ENCODE data around the gene DCAF5. TPM values are rescaled to one million over a fixed set of nuclear protein-coding genes. Genes with fewer than 3 reads are reported as not detected.

DCAF5 gene
- total RNA-seq, 2 donors from 2014 or later, result 25.3 to 67.4 TPM

GRCh38 chr14:69106451-69106850, 46.5 kb downstream of the DCAF5 start:
- H3K36me3 ChIP-seq, result no peaks in the 10 kb centered on the region
- H3K9me3 ChIP-seq, result no peaks in the 10 kb centered on the region
- WGBS, result 82% methylated on average over 5 of the region's 5 CpGs
- H3K4me1 ChIP-seq (replicated peaks), result no peaks in the 10 kb centered on the region
- intact Hi-C loops (cut with DNase I), result loop anchor here (2.0 kb wide), 1 partner anchor 244 kb away; no protein-coding TSS in a partner anchor
- no peak for DNase-seq (ENCODE audit: low spot score)
- H3K4me3 ChIP-seq, result no peak overlapping the region
- TF ChIP-seq POLR2AphosphoS5 (IDR thresholded peaks at IDR 0.05) (no peak), POLR2A (IDR thresholded peaks at IDR 0.05) (no peak), CTCF (IDR thresholded peaks at IDR 0.05) (no peak)
- no peaks in the 10 kb centered on the region for H3K27me3 ChIP-seq (replicated peaks; ENCODE audit: insufficient read depth)
- H3K27ac ChIP-seq, result no peak overlapping the region

DNA sequence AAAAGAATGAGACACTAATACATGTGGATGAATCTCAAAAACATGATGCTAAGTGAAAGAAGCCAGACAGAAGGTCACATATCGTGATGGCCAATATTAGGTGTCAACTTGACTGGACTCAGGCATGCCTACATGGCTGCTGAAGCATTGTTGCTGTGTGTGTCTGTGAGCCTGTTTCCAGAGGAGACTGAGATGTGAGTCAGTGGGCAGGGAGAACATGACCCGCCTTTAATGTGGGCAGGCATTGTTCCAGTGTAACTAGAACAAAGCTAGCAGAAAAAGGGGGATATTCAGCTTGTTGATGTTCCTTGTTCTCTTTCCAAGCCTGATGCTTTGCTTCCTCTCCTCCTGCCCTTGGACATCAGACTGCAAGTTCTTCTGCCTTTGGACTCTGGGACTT, 47.6 kb downstream of the DCAF5 start:
- TF ChIP-seq CTCF (IDR thresholded peaks at IDR 0.05) (no peak), POLR2A (IDR thresholded peaks at IDR 0.05) (no peak), POLR2AphosphoS5 (IDR thresholded peaks at IDR 0.05) (no peak)
- H3K36me3 ChIP-seq, result no peaks in the 10 kb centered on the region

DNA sequence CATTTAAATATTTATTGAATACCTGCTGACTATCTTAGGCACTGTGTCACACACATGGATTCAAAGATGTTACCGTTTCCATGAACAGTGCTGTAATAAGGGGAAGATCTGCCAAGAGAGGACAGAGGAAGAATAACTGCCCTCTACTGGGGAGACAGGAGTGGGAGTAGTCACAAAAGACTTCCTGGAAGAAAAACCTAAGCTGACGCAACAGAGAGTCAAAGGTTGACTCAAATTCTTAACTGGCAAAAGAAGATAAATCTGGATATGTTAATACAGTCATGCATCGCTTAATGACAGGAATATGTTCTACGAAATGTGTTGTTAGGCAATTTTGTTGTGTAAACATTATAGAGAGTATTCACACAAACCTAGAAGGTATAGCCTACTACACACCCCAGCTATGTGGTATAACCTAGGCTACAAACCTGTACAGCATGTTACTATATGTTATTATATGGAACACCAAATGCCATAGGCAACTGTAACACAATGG, 51.5 kb downstream of the DCAF5 start:
- TF ChIP-seq POLR2A (IDR thresholded peaks at IDR 0.05), result no peak
- peak in 3 of 4 experiments; percentile 38 to 65 (median 61) for TF ChIP-seq CTCF (IDR thresholded peaks at IDR 0.05)
- peak; percentile 57 for TF ChIP-seq POLR2AphosphoS5 (IDR thresholded peaks at IDR 0.05)
- intact Hi-C loops (cut with DNase I), result loop anchor here (2.0 kb wide), 1 partner anchor 237 kb away; no protein-coding TSS in a partner anchor
- Histone ChIP-seq H3K4me1 (replicated peaks) (no peaks in the 10 kb centered on the region), H3K36me3 (no peaks in the 10 kb centered on the region), H3K27ac (peak overlapping the region in 1 of 2 donors; percentile 38), H3K27me3 (replicated peaks; ENCODE audit: insufficient read depth) (no peaks in the 10 kb centered on the region), H3K4me3 (no peak overlapping the region), H3K9me3 (no peaks in the 10 kb centered on the region)
- 38% methylated on average over 4 of the region's 4 CpGs for WGBS
- DNase-seq (ENCODE audit: low spot score), result peak; percentile 19

More for the DNA sequence above, 47.6 kb downstream of the DCAF5 start:
- H3K27me3 ChIP-seq (replicated peaks; ENCODE audit: insufficient read depth), result no peaks in the 10 kb centered on the region
- 89% methylated on average over 2 of the region's 2 CpGs for WGBS
- no peak for DNase-seq (ENCODE audit: low spot score)
- no peaks in the 10 kb centered on the region for H3K4me1 ChIP-seq (replicated peaks)
- H3K9me3 ChIP-seq, result no peaks in the 10 kb centered on the region
- H3K4me3 ChIP-seq, result no peak overlapping the region
- intact Hi-C loops (cut with DNase I), result no loop called here
- no peak overlapping the region for H3K27ac ChIP-seq

DNA sequence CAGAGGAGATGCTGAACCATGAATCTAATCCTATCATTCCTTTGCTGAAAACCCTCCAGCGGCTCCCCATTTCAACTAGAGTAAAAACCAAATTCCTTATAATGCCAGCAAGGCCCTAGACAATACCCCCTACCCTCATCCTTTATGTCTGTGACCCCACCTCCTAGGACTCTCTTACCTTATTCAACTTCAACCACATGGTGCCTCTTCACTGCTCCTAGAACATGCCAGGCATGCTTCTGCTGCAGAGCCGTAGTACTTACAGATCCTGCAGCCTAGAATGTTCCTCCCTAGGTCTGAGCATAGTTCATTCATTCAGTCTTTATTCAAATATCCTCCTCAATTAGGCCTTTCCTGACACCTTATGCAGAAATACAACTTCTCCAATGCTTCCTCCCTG, 54.9 kb downstream of the DCAF5 start:
- DNase-seq (ENCODE audit: low spot score), result no peak
- Histone ChIP-seq H3K4me3 (no peak overlapping the region), H3K4me1 (replicated peaks) (peaks cover 4% of the 10 kb centered on the region), H3K36me3 (no peaks in the 10 kb centered on the region), H3K27ac (no peak overlapping the region), H3K27me3 (replicated peaks; ENCODE audit: insufficient read depth) (no peaks in the 10 kb centered on the region), H3K9me3 (no peaks in the 10 kb centered on the region)
- WGBS, result 91% methylated on average over 2 of the region's 2 CpGs
- no peak for TF ChIP-seq CTCF (IDR thresholded peaks at IDR 0.05)
- no peak for TF ChIP-seq POLR2A (IDR thresholded peaks at IDR 0.05)
- no peak for TF ChIP-seq POLR2AphosphoS5 (IDR thresholded peaks at IDR 0.05)
- intact Hi-C loops (cut with DNase I), result no loop called here

- DNase-seq (ENCODE audit: low spot score), result no peak
- 46% methylated on average over 4 of the region's 4 CpGs for WGBS
- intact Hi-C loops (cut with DNase I), result no loop called here
- no peaks in the 10 kb centered on the region for H3K27me3 ChIP-seq (replicated peaks; ENCODE audit: insufficient read depth)
- TF ChIP-seq POLR2A (IDR thresholded peaks at IDR 0.05) (no peak), CTCF (IDR thresholded peaks at IDR 0.05) (no peak), POLR2AphosphoS5 (IDR thresholded peaks at IDR 0.05) (no peak)
- H3K27ac ChIP-seq, result no peak overlapping the region
- H3K4me3 ChIP-seq, result no peak overlapping the region
- no peaks in the 10 kb centered on the region for H3K36me3 ChIP-seq
- H3K9me3 ChIP-seq, result no peaks in the 10 kb centered on the region
- H3K4me1 ChIP-seq (replicated peaks), result peaks cover 4% of the 10 kb centered on the region
Measured at GRCh38 chr14:69096781-69097475, 56.0 kb downstream of the DCAF5 start.
